A204.1 (cell line): Measurements from ENCODE around the gene KLF12.

Experiments
- FAIRE-seq: peaks from 2 replicates; lab custom pipeline; 2012; peaks lifted over from hg19 to GRCh38; lab: Jason Lieb, UNC

Gene KLF12

GRCh38 chr13:74134777-74135325 lies 647 bp upstream of the KLF12 start:
- FAIRE-seq, result no peak

GRCh38 chr13:74133657-74134201 lies 475 bp downstream of the KLF12 start:
- FAIRE-seq, result no peak

GRCh38 chr13:74132776-74133656 lies 1.2 kb downstream of the KLF12 start:
- no peak for FAIRE-seq

GRCh38 chr13:74132152-74132775 lies 1.9 kb downstream of the KLF12 start:
- no peak for FAIRE-seq

- FAIRE-seq, result no peak
These were observed 3.0 kb downstream of the KLF12 start for GRCh38 chr13:74131227-74131626.

GRCh38 chr13:74129500-74130191 lies 4.6 kb downstream of the KLF12 start:
- no peak for FAIRE-seq

GRCh38 chr13:74128156-74128767 lies 5.9 kb downstream of the KLF12 start:
- FAIRE-seq, result no peak

GRCh38 chr13:74118328-74118727 lies 15.9 kb downstream of the KLF12 start:
- no peak for FAIRE-seq

- no peak for FAIRE-seq
These were observed 16.9 kb downstream of the KLF12 start for GRCh38 chr13:74117207-74117705.

GRCh38 chr13:74115133-74115532 lies 19.1 kb downstream of the KLF12 start:
- no peak for FAIRE-seq

GRCh38 chr13:74114641-74115040 lies 19.6 kb downstream of the KLF12 start:
- no peak for FAIRE-seq

GRCh38 chr13:74114202-74114601 lies 20.0 kb downstream of the KLF12 start:
- FAIRE-seq, result no peak

- no peak for FAIRE-seq
These were observed 22.0 kb downstream of the KLF12 start for GRCh38 chr13:74111901-74112824.

- FAIRE-seq, result no peak
These were observed 22.8 kb downstream of the KLF12 start for GRCh38 chr13:74111399-74111798.

GRCh38 chr13:74110053-74110452 lies 24.2 kb downstream of the KLF12 start:
- no peak for FAIRE-seq

GRCh38 chr13:74107598-74107997 lies 26.6 kb downstream of the KLF12 start:
- FAIRE-seq, result no peak

GRCh38 chr13:74105871-74106270 lies 28.3 kb downstream of the KLF12 start:
- FAIRE-seq, result no peak

GRCh38 chr13:74104661-74105275 lies 29.4 kb downstream of the KLF12 start:
- no peak for FAIRE-seq

- FAIRE-seq, result no peak
These were observed 30.1 kb downstream of the KLF12 start for GRCh38 chr13:74103970-74104555.

GRCh38 chr13:74103196-74103595 lies 31.0 kb downstream of the KLF12 start:
- FAIRE-seq, result no peak
